HepG2 (cell line): ENCODE results near the gene CELA2B. TPM values are rescaled to one million over a fixed set of nuclear protein-coding genes. Genes with fewer than 3 reads are reported as not detected.

Experiments used
- ATAC-seq: fragments of 200-7000 bp; cut with Tn5 transposase; 3 replicates; pipeline ENCODE4 v1.9.1; 2020; ENCODE audit warnings: mild to moderate bottlenecking, moderate library complexity
- BruUV-seq: library from RNA; stranded (reverse); fragments of 400-500 nt; replicated peaks from 2 replicates; lab custom pipeline; 2021; lab: Mats Ljungman, UMichigan
- CTCF ChIA-PET: fragments of 300-600 bp; formaldehyde crosslinking; extraction: SDS; loops from one replicate; lab custom pipeline; 2021; ENCODE audit warnings: low total read pairs, inconsistent platforms, low intra/inter-chr PET ratio; lab: Yijun Ruan, JAX
- POLR2A ChIA-PET: fragments of 350-600 bp; sonication (Branson Sonifier 250); formaldehyde crosslinking; loops from one replicate; lab custom pipeline; 2020; ENCODE audit warnings: antibody characterized with exemption, inconsistent platforms; lab: Yijun Ruan, JAX
- DNase-seq: peaks from one replicate; pipeline ENCODE4 v3.0.0-alpha.2; 2015; ENCODE audit warnings: low spot score
- FAIRE-seq: peaks from 3 replicates; lab custom pipeline; 2011; peaks lifted over from hg19 to GRCh38; lab: Jason Lieb, UNC
- H2AFZ ChIP-seq: one replicate; pipeline ENCODE4 v1.6.1; 2011; ENCODE audit warnings: low read length, inconsistent platforms
- H3K27ac ChIP-seq: fragments of 300-600 bp; 3 replicates; pipeline ENCODE4 v1.8.0; 2011; ENCODE audit warnings: mixed run types, mild to moderate bottlenecking, mixed read lengths, low read length, inconsistent platforms; ENCODE audit not compliant: insufficient read depth; ENCODE audit errors: extremely low read length
- H3K27me3 ChIP-seq, 2 experiments: fragments of 200-600 bp in 1 of 2; 2 replicates in 1 of 2; 3 replicates in 1 of 2; pipeline versions ENCODE4 v1.6.0 to v1.8.0; 2011; ENCODE audit warnings: low read length in 2 of 2, mild to moderate bottlenecking in 2 of 2, moderate library complexity in 2 of 2, inconsistent platforms in 1 of 2; ENCODE audit not compliant: insufficient read depth in 2 of 2, control insufficient read depth in 1 of 2
- H3K36me3 ChIP-seq, 2 experiments: fragments of 200-600 bp in 1 of 2; replicated peaks in 1 of 2; 2 replicates in 1 of 2; 3 replicates in 1 of 2; pipeline versions ENCODE4 v1.5.1 to v1.8.0; 2011; ENCODE audit warnings: low read length in 2 of 2, inconsistent platforms in 1 of 2; ENCODE audit not compliant: insufficient read depth in 2 of 2, control insufficient read depth in 1 of 2
- H3K4me1 ChIP-seq: 2 replicates; pipeline ENCODE4 v1.5.1; 2012; ENCODE audit warnings: low read length, inconsistent platforms; ENCODE audit not compliant: insufficient read depth
- H3K4me2 ChIP-seq: 2 replicates; pipeline ENCODE4 v1.6.0; 2011; ENCODE audit warnings: low read depth, low read length, inconsistent platforms
- H3K4me3 ChIP-seq, 3 experiments: fragments of 200-600 bp in 1 of 3; sonication (generic), shearing (Covaris generic) in 1 of 3; replicated peaks in 1 of 3; 2 replicates each; pipeline ENCODE4 v1.5.1; 2011 to 2016; ENCODE audit warnings: low read length in 3 of 3, inconsistent platforms in 2 of 3, low read depth in 2 of 3, mild to moderate bottlenecking in 2 of 3, control low read depth in 1 of 3, mixed read lengths in 1 of 3; ENCODE audit not compliant: insufficient read depth in 1 of 3
- H3K79me2 ChIP-seq: one replicate; pipeline ENCODE4 v1.6.1; 2011; ENCODE audit warnings: low read length, inconsistent platforms; ENCODE audit not compliant: insufficient read depth
- H3K9ac ChIP-seq: 2 replicates; pipeline ENCODE4 v1.6.0; 2011; ENCODE audit warnings: mild to moderate bottlenecking, low read depth, low read length, inconsistent platforms; ENCODE audit not compliant: insufficient read depth
- H3K9me3 ChIP-seq: 2 replicates; pipeline ENCODE4 v1.5.1; 2012; ENCODE audit warnings: mild to moderate bottlenecking, low read length
- H4K20me1 ChIP-seq: 2 replicates; pipeline ENCODE4 v1.6.0; 2011; ENCODE audit warnings: inconsistent platforms, mild to moderate bottlenecking, low read length, moderate library complexity; ENCODE audit not compliant: insufficient read depth
- DBP ChIP-seq: sonication (generic); formaldehyde crosslinking; IDR thresholded peaks from 2 replicates; pipeline ENCODE4 v1.4.0; 2020; ENCODE audit warnings: missing genetic modification reagents; ENCODE audit errors: not compliant biosample characterization
- GTF2F1 ChIP-seq: fragments of 150-350 bp; IDR thresholded peaks from 2 replicates; pipeline ENCODE4 v1.6.1; 2014; ENCODE audit warnings: low read length
- MNT ChIP-seq: fragments of 450-650 bp; IDR thresholded peaks from 2 replicates; pipeline ENCODE4 v1.6.1; 2016
- NFYC ChIP-seq: IDR thresholded peaks from 2 replicates; pipeline ENCODE4 v1.6.1; 2016; ENCODE audit warnings: missing genetic modification reagents, missing compliant biosample characterization
- POLR2G ChIP-seq: fragments of 200-400 bp; formaldehyde crosslinking; IDR thresholded peaks from 2 replicates; pipeline ENCODE4 v1.6.1; 2018; ENCODE audit warnings: mild to moderate bottlenecking, low read depth, low read length, moderate library complexity
- PRPF4 ChIP-seq: fragments of 200-400 bp; formaldehyde crosslinking; IDR thresholded peaks from 2 replicates; pipeline ENCODE4 v1.6.1; 2016; ENCODE audit warnings: low read length, low read depth; ENCODE audit not compliant: poor library complexity, severe bottlenecking
- SP2 ChIP-seq: sonication (generic); formaldehyde crosslinking; IDR thresholded peaks from 2 replicates; pipeline ENCODE4 v1.5.1; 2020; ENCODE audit warnings: mild to moderate bottlenecking, missing genetic modification reagents
- ZNF264 ChIP-seq: sonication (generic); formaldehyde crosslinking; IDR thresholded peaks from 2 replicates; pipeline ENCODE4 v1.4.0; 2020; ENCODE audit warnings: missing genetic modification reagents
- ZNF616 ChIP-seq: sonication (generic); formaldehyde crosslinking; IDR thresholded peaks from 2 replicates; pipeline ENCODE4 v1.5.0; 2020; ENCODE audit warnings: low read depth, mild to moderate bottlenecking, missing genetic modification reagents
- ZNF629 ChIP-seq: sonication (generic); formaldehyde crosslinking; conservative IDR thresholded peaks from 2 replicates; pipeline ENCODE4 v1.5.0; 2020; ENCODE audit warnings: missing genetic modification reagents
- ZNF773 ChIP-seq: sonication (generic); formaldehyde crosslinking; IDR thresholded peaks from 2 replicates; pipeline ENCODE4 v1.4.0; 2020; ENCODE audit warnings: missing genetic modification reagents, borderline replicate concordance
- WGBS: methylation state at CpG from one replicate; pipeline ENCODE4 v1.1.6; 2017; ENCODE audit warnings: low lambda C conversion rate; 5-methylcytosine and 5-hydroxymethylcytosine counted together
- in situ Hi-C: cut with HindIII; loops from 2 replicates; pipeline ENCODE4 v1.10.0; 2017; ENCODE audit warnings: low pct_unique_long_range_greater_than_20kb; ENCODE audit not compliant: extremely low pct_ligation_motif_present
- intact Hi-C: fragments of 100-400 bp; cut with micrococcal nuclease; formaldehyde crosslinking; loops from one replicate; pipeline ENCODE4 v1.10.0; 2022; ENCODE audit not compliant: unreplicated experiment
- polyA plus RNA-seq, 8 experiments: library from polyadenylated mRNA; depleted of rRNA in 3 of 8; stranded (reverse) in 7 of 8; unstranded in 1 of 8; fragments of >200 nt; fragmentation: Illumina TruSeq in 4 of 8; extraction: Trizol in 4 of 8; gene quantifications; 2 replicates each; pipeline versions ENCODE4 v1.2.1 to v1.2.3, GENCODE V29; 2011 to 2016; ENCODE audit warnings: low read depth in 4 of 8, missing spikeins in 1 of 8, mixed read lengths in 1 of 8; ENCODE audit not compliant: insufficient read depth in 1 of 8
- total RNA-seq, 5 experiments: library from RNA; depleted of rRNA; stranded (reverse); fragments of >200 nt; fragmentation: Illumina TruSeq; extraction: Trizol; gene quantifications; 2 replicates each; pipeline ENCODE4 v1.2.3, GENCODE V29; 2016; ENCODE audit warnings: low read depth in 1 of 5

Gene CELA2B
- total and polyA plus RNA-seq, 2 of the 13 experiments (the other 11 are each of a cell fraction or from before 2014, with no cell fraction given) = not detected

GRCh38 chr1:15436881-15437442 lies 38.9 kb upstream of the CELA2B start:
- H2AFZ ChIP-seq = no peak overlapping the region
- ATAC-seq (no peak), DNase-seq (no peak), FAIRE-seq (no peak)
- H3K79me2 ChIP-seq = no peaks in the 10 kb centered on the region
- ChIA-PET POLR2A (no interaction called here), CTCF (no interaction called here)
- no peak overlapping the region for H3K27ac ChIP-seq
- TF ChIP-seq ZNF616 (no peak), SP2 (CRISPR knock-in tag) (no peak), ZNF264 (no peak), GTF2F1 (no peak), PRPF4 (no peak), ZNF629 (CRISPR knock-in tag) (peak; percentile 71), ZNF773 (no peak), POLR2G (no peak)
- no peaks in the 10 kb centered on the region for H3K36me3 ChIP-seq
- peaks cover 15% of the 10 kb centered on the region for H3K4me1 ChIP-seq
- intact Hi-C loops (no loop called here), in situ Hi-C loops (no loop called here)
- no TSS peak for BruUV-seq
- H3K9me3 ChIP-seq = no peaks in the 10 kb centered on the region
- H3K4me3 ChIP-seq = no peak overlapping the region
- WGBS = 75% methylated on average over 6 of the region's 6 CpGs
- no peak overlapping the region for H3K9ac ChIP-seq
- no peaks in the 10 kb centered on the region for H4K20me1 ChIP-seq
- peaks cover 0 to under 1% of the 10 kb centered on the region in 2 experiments; a peak in 2 of 5 replicates for H3K27me3 ChIP-seq
- no peak overlapping the region for H3K4me2 ChIP-seq

GRCh38 chr1:15439325-15439724 lies 36.6 kb upstream of the CELA2B start:
- 61% methylated on average over 14 of the region's 14 CpGs for WGBS
- no peaks in the 10 kb centered on the region for H3K9me3 ChIP-seq
- BruUV-seq = no TSS peak
- H3K36me3 ChIP-seq = no peaks in the 10 kb centered on the region
- no peak for ATAC-seq
- in situ Hi-C loops = no loop called here
- no peak for DNase-seq
- H3K27ac ChIP-seq = no peak overlapping the region
- H2AFZ ChIP-seq = no peak overlapping the region
- POLR2A ChIA-PET = no interaction called here
- CTCF ChIA-PET = no interaction called here
- H4K20me1 ChIP-seq = 0 out of 2 replicates have a peak, but pooled peaks cover 3% of the 10 kb centered on the region
- H3K9ac ChIP-seq = no peak overlapping the region
- 0 out of 2 replicates have a peak, but pooled peaks have one; percentile 10 for TF ChIP-seq MNT
- TF ChIP-seq DBP (CRISPR knock-in tag) = no peak
- no peak for TF ChIP-seq NFYC (CRISPR knock-in tag)
- TF ChIP-seq, all 625 proteins: peak for 1
- H3K4me3 ChIP-seq = no peak overlapping the region
- intact Hi-C loops = no loop called here
- H3K4me2 ChIP-seq = no peak overlapping the region
- H3K79me2 ChIP-seq = no peaks in the 10 kb centered on the region
- no peak for FAIRE-seq
- peaks cover 0 to 11% of the 10 kb centered on the region in 2 experiments; a peak in 3 of 5 replicates for H3K27me3 ChIP-seq
- peaks cover 22% of the 10 kb centered on the region for H3K4me1 ChIP-seq
